ENCODE measurements around the gene GLI3. TPM values are rescaled to one million over a fixed set of nuclear protein-coding genes. Genes with fewer than 3 reads are reported as not detected.

GLI3 gene
- total RNA-seq, 1 donor from 2014 or later: 32.0 TPM

DNA sequence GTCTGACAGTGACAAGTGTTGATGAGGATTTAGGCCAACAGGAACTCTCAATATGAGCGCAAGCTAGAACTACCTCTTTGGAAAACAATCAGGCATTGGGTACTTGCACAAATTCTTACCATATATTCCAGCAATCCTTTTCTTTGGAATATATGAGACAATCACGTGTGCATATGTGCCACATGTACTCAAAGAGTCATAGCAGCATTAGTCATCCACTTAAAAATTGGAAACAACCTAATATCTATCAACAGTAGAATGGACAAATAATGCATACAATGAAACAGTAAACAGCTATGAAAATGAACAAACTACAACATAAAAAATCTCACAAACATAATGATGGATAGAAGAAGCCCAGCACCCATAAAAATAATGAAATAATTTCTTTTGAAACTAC is 179.7 kb downstream of the GLI3 start:
- H3K27ac Mint-ChIP-seq: no peak overlapping the region
- Histone ChIP-seq H3K27ac (no peak overlapping the region), H4K20me1 (ENCODE audit: low read depth) (peaks cover 79% of the 10 kb centered on the region), H3K4me1 (no peaks in the 10 kb centered on the region), H3K9me3 (ENCODE audit: low read depth) (no peaks in the 10 kb centered on the region), H3K4me2 (no peak overlapping the region), H3K36me3 (no peaks in the 10 kb centered on the region), H3K4me3 (no peak overlapping the region), H3K9ac (no peak overlapping the region), H2AFZ (replicated peaks) (no peak overlapping the region), H3K27me3 (no peaks in the 10 kb centered on the region), H3K79me2 (ENCODE audit: low read depth) (peaks cover 99% of the 10 kb centered on the region), H3F3A (ENCODE audit: low read depth) (peaks cover 4% of the 10 kb centered on the region)
- no peaks in the 10 kb centered on the region for H3K9me3 Mint-ChIP-seq
- H3K4me1 Mint-ChIP-seq: peaks cover 10% of the 10 kb centered on the region
- H3K36me3 Mint-ChIP-seq: peaks cover 51% of the 10 kb centered on the region
- peaks cover 2% of the 10 kb centered on the region for H3K27me3 Mint-ChIP-seq (ENCODE audit: insufficient read depth, low read depth)
- no peak for TF ChIP-seq EZH2 (IDR thresholded peaks at IDR 0.05)
- no peak for DNase-seq (ENCODE audit: low spot score)
- no peak overlapping the region for H3K4me3 Mint-ChIP-seq

DNA sequence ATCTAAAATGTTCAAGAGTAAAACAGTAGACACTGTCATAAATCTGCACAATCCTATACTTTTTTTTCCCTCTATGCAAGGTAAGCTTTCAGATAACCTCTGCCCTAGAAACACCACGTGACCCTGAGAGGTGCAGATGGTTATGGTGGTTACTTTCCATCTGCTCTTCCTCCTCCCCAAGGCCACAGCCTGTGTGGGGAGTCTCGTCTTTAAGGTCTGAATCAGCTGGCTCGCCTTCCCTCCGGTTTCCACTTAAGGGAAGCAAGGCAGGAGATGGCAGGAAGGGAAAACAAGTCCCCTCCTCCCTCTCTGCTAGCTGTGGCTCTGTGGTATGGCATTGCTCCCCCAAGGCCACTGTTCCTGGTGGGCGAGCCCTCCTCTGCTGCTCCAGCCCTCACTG is 181.8 kb downstream of the GLI3 start:
- DNase-seq (ENCODE audit: low spot score): no peak
- no peak overlapping the region for H3K27ac Mint-ChIP-seq
- H3K27me3 Mint-ChIP-seq (ENCODE audit: insufficient read depth, low read depth): peaks cover 2% of the 10 kb centered on the region
- Histone ChIP-seq H3K4me1 (no peaks in the 10 kb centered on the region), H3K4me2 (no peak overlapping the region), H4K20me1 (ENCODE audit: low read depth) (peaks cover 79% of the 10 kb centered on the region), H2AFZ (replicated peaks) (no peak overlapping the region), H3K27ac (no peak overlapping the region), H3K27me3 (no peaks in the 10 kb centered on the region), H3K36me3 (no peaks in the 10 kb centered on the region), H3K4me3 (no peak overlapping the region), H3K9ac (no peak overlapping the region), H3K9me3 (ENCODE audit: low read depth) (no peaks in the 10 kb centered on the region), H3K79me2 (ENCODE audit: low read depth) (peaks cover 99% of the 10 kb centered on the region), H3F3A (ENCODE audit: low read depth) (no peaks in the 10 kb centered on the region)
- TF ChIP-seq EZH2phosphoT487 (IDR thresholded peaks at IDR 0.05) (no peak), EZH2 (IDR thresholded peaks at IDR 0.05) (no peak)
- H3K36me3 Mint-ChIP-seq: peaks cover 56% of the 10 kb centered on the region
- no peaks in the 10 kb centered on the region for H3K9me3 Mint-ChIP-seq
- no peak overlapping the region for H3K4me3 Mint-ChIP-seq
- peaks cover 7% of the 10 kb centered on the region for H3K4me1 Mint-ChIP-seq

DNA sequence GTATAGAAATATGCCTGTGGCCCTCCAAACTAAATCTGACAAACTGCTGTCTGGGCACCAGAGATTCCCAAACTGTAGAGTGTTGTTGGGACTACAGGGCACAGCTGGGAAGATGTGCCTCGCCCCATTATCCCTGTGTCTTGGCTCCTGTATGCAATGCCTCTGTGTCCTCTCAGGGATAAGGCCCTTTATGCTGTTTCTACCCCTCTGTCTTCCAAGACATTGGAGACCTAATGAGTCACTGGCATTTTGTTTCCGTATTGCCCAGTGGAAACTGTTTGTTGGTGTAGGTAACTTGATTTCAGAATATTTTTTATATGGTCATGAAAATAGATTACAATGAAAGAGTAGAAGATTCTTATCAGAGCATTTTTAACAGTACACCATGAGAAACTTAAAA is 183.2 kb downstream of the GLI3 start:
- Histone ChIP-seq H3F3A (ENCODE audit: low read depth) (no peaks in the 10 kb centered on the region), H3K9ac (no peak overlapping the region), H2AFZ (replicated peaks) (no peak overlapping the region), H3K36me3 (no peaks in the 10 kb centered on the region), H3K4me3 (no peak overlapping the region), H4K20me1 (ENCODE audit: low read depth) (peaks cover 79% of the 10 kb centered on the region), H3K9me3 (ENCODE audit: low read depth) (no peaks in the 10 kb centered on the region), H3K4me1 (no peaks in the 10 kb centered on the region), H3K79me2 (ENCODE audit: low read depth) (peaks cover 94% of the 10 kb centered on the region), H3K27me3 (no peaks in the 10 kb centered on the region), H3K27ac (no peak overlapping the region), H3K4me2 (no peak overlapping the region)
- Mint-ChIP-seq H3K27me3 (ENCODE audit: insufficient read depth, low read depth) (peaks cover 2% of the 10 kb centered on the region), H3K4me1 (peaks cover 12% of the 10 kb centered on the region), H3K4me3 (no peak overlapping the region), H3K9me3 (no peaks in the 10 kb centered on the region), H3K36me3 (peaks cover 56% of the 10 kb centered on the region), H3K27ac (peak overlapping the region; percentile 34)
- no peak for DNase-seq (ENCODE audit: low spot score)
- TF ChIP-seq EZH2phosphoT487 (IDR thresholded peaks at IDR 0.05) (no peak), EZH2 (IDR thresholded peaks at IDR 0.05) (no peak)
- TF ChIP-seq, protein P1, sequence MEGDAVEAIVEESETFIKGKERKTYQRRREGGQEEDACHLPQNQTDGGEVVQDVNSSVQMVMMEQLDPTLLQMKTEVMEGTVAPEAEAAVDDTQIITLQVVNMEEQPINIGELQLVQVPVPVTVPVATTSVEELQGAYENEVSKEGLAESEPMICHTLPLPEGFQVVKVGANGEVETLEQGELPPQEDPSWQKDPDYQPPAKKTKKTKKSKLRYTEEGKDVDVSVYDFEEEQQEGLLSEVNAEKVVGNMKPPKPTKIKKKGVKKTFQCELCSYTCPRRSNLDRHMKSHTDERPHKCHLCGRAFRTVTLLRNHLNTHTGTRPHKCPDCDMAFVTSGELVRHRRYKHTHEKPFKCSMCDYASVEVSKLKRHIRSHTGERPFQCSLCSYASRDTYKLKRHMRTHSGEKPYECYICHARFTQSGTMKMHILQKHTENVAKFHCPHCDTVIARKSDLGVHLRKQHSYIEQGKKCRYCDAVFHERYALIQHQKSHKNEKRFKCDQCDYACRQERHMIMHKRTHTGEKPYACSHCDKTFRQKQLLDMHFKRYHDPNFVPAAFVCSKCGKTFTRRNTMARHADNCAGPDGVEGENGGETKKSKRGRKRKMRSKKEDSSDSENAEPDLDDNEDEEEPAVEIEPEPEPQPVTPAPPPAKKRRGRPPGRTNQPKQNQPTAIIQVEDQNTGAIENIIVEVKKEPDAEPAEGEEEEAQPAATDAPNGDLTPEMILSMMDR (IDR thresholded peaks at IDR 0.05): no peak

DNA sequence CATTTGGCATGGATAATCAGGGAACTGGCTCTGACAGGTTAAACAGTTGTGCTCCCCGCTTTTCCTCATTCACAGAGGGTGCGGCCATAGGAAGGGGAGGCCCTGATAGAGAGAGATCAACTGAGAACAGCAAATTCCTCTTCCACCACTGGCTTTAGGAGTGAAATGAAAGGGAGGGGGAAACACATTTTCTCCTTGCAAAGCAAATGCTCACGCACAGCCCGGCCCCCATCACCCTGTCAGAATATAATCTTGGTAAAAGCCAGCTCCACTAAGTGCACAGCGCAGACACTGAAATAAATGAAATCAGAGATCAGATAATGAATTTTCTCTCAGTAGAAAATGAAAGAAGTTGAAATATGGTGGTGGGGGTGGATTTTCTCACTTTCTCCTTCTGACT is 187.2 kb downstream of the GLI3 start:
- peaks cover 82% of the 10 kb centered on the region for H4K20me1 ChIP-seq (ENCODE audit: low read depth)
- H3K27me3 ChIP-seq: no peaks in the 10 kb centered on the region
- no peak overlapping the region for H3K27ac ChIP-seq
- H3K79me2 ChIP-seq (ENCODE audit: low read depth): peaks cover 84% of the 10 kb centered on the region
- Mint-ChIP-seq H3K9me3 (no peaks in the 10 kb centered on the region), H3K36me3 (peaks cover 55% of the 10 kb centered on the region), H3K27me3 (ENCODE audit: insufficient read depth, low read depth) (peaks cover 2% of the 10 kb centered on the region), H3K4me3 (no peak overlapping the region), H3K4me1 (peaks cover 6% of the 10 kb centered on the region), H3K27ac (peak overlapping the region; percentile 48)
- TF ChIP-seq EZH2 (IDR thresholded peaks at IDR 0.05): no peak
- no peak for TF ChIP-seq EZH2phosphoT487 (IDR thresholded peaks at IDR 0.05)
- TF ChIP-seq, protein P1 (IDR thresholded peaks at IDR 0.05): no peak
- H3K4me2 ChIP-seq: no peak overlapping the region
- no peak overlapping the region for H3K4me3 ChIP-seq
- no peak overlapping the region for H3K9ac ChIP-seq
- H3K9me3 ChIP-seq (ENCODE audit: low read depth): no peaks in the 10 kb centered on the region
- DNase-seq (ENCODE audit: low spot score): no peak
- H3F3A ChIP-seq (ENCODE audit: low read depth): no peaks in the 10 kb centered on the region
- no peak overlapping the region for H2AFZ ChIP-seq (replicated peaks)
- H3K36me3 ChIP-seq: peaks cover 7% of the 10 kb centered on the region
- no peaks in the 10 kb centered on the region for H3K4me1 ChIP-seq

All from neural progenitor cell (in vitro differentiated cells).